Measurements from ENCODE around the gene PSMD11.

Gene PSMD11

DNA sequence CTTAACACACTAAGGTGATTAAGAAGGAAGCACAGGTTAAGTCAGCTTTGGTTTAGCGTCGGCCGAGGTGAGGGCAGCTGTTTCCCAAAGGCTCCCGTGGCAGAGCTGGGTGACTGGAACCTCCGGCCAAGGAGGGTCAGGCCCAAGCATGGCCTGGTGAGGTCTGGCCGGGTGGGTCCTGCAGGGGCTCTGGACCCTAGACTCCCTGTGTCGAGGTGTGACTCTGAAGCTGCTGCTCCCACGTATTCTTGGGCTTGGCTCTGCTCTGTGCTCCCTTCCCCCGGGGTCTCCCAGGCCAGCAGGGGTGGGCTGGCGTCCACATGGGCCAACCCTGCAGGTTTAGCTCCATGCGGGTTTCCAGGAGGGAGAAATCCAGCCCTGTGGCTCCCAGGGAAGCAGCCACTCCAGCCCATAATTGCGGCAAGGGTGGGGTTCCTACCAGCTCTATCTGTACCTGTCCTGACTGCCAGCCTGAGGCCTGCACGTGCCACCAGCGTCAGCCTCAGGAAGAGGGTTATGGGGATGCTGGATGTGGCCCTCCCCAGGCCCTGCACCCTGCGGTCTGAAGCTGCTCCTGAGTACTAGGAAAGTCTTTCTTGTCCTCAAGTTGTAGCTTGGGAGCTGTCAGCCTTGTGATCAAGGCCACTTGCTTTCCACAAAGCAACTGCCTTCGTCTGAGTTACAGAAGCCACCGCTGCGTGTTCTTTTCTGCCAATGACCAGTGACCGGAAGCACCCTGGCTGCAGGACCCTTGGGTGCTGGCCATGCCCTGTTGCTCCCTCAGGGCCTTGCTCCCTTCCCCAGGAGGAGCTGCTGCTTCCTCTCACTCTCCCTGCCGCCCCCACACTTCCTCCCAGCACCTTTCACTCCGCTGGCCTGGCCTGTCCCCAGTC lies 47.3 kb downstream of the PSMD11 start:
- peak in 1 of 2 experiments; percentile 14 for DNase-seq

DNA sequence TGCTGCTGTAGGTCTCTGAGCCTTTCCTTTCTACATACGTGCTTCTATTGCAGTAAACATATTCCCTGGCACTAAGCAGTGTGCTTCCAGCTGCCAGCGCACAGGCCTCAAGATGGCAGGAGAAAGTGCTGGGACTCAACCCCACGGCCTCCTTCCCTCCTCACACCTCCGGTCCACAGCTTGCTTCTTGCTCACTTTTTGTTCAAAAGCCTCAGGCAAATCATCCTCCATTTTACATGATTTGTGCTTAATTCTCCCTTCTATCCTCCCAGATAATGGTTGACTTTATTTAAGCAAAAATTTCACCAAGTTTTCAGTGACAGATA lies 47.9 kb downstream of the PSMD11 start:
- DNase-seq, result no peak

GRCh38 chr17:32492648-32493289 lies 48.5 kb downstream of the PSMD11 start:
- DNase-seq, result no peak

- DNase-seq, result no peak
These were observed 49.3 kb downstream of the PSMD11 start for GRCh38 chr17:32493571-32493970.

- no peak for DNase-seq
These were observed 49.7 kb downstream of the PSMD11 start for GRCh38 chr17:32493976-32494513.

DNA sequence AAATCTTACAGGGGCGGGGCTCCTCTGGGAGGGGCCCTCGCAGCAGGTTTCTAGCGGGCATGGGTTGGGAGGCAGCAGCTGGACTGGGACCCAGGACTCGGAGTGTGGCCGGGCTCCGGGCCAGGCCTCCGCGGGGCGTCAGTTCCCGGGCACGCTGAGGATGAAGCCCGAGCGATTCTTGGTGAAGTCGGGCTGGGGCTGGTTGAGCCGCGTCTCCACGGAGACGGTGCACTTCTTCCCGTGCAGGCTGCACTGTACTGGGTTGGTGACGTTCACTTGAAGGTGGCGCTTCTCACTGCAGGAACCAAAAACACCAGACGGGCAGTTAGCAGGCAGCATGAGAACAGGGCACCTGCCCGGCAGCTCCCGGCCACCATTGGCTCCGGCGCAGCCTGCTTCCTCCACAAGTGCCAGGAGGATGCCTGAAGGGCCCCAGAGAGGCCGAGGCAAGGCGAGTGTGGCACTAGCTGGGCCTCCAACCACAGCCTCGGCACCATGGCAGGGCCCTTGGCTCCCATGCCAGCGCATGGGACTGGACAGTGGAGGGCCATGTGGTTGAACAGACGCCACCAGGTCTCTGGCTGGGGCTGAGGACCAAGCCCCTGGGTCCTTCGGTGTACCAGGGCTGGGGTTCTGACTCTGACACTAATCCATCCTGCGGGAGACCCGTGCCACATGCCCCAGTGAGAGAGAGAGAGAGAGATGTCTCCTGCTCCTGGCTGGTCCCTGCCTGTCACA lies 50.5 kb downstream of the PSMD11 start:
- DNase-seq, result no peak

DNA sequence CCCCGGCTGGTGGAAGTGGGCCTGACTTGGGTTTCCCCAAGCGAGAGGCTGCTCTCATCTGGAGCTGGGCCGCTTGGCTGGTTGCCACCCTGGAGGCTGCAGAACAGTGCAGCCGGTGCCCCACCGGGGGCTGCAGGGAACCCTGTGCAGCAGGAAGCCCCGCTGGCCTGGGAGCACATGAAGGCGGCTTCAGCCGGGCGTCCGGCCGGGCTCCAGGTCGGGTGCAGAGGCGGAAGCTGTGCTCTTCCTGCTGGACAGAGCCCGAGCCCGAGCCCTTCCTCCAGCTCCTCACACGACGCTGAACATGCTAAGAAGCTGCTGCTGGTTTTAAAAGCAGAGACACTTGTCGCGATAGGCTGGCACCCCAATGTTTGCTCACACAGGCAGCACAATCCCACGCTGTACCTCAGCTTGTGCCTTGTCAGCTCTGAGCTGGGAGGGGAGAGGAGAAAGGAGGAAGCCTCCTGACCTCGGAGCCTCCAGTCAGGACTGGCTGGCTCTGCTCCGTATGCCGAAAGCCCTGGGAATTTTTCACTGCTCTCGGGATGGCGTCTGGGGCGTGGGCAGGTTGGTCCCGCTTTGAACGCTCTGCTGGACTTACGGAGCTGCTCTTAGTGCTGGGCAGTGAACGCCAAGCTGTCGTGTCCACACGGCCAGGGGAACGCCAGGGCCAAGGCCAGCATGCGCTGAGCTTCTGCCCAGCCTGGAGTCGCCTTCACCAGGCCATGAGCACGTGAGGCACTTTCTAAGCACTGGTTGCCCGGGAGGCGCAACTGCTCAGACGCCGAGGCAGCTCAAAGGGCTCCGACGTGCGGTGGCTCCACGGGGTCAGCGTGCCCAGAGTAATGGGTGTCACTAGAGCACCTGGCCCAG lies 51.3 kb downstream of the PSMD11 start:
- no peak for DNase-seq

GRCh38 chr17:32496395-32497073 lies 52.2 kb downstream of the PSMD11 start:
- DNase-seq, result no peak

DNA sequence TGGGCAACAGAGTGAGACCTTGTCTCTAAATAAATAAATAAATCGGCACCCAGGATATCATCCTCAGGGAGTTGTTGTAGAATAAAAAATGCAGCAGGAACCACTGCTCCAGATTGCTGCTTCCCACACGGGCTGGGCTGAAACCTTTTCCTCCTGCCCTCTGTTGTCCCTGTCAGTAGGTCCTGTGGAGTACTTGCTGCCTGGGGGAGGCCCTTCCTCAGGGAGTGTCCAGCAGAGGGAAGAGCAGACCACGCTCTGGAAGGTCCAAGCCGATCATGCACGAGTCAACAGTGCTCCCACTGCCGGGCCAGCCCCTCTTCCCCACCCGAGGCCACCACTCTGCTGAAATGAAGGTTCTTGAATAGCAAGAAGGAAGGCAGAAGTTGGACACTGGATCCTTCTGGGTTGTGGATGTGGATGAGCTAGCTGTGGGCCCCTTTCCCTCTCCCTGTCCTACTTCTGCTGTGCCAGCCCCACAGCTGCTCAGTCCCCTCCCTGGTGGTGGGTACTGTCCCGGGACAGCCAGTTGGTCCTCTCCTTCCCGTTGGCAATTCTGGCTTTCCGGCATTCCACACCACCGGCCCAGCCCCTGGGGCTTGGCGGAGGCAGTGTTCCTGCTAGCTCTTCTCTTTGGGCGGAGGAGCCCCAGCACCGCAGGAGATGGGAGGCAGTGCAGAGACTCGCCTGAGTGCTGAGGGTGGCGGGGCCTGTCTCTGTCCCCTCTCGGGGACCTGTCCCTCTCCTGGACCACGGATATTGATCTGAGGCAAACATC lies 53.3 kb downstream of the PSMD11 start:
- DNase-seq, result no peak

GRCh38 chr17:32498391-32498790 lies 54.1 kb downstream of the PSMD11 start:
- DNase-seq, result no peak

GRCh38 chr17:32502013-32502412 lies 57.7 kb downstream of the PSMD11 start:
- no peak for DNase-seq

- DNase-seq, result no peak
These were observed 58.4 kb downstream of the PSMD11 start for GRCh38 chr17:32502710-32503109.

DNA sequence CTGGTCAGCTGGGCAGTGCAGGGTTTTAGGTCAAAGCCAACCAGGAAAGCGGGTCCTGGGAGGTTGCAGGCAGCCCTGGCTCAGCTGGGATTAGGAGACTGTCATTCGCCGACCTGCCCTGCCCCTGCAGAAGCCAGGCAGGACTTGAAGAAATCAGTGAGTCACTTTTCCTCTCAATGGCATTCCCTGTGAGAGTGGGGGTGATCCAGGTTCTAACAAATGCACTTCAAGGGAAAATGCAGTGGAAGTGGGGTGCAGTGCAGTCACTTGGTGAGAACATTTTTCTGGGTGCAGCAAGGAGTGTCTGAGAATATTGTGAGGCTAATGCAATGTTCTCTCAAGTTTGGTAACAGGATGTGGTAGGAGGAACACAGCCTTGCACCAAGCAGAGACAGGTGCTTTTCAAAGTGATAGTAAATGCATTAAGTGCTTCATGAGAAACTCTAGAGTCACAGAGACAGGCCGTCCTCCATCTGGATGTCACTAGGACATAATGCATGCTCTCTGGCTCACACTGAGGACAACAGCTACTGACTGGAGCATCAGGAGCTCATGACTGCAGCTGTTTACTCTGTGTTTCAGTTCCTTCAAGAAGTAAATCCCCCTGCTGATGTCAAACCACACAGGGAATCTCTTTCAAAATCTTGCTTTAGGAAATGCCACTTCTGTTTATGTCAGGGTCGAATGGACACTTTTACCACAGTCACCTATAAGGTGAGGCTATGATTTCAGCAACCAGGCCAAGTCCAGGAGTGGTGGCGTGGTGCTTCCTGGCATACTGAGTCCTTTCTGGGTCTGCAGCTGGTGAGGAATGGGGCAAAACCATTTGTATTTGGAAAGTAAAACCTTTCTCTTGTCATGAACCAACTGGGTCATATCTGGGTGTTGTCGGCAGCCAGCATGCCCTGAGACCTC lies 59.2 kb downstream of the PSMD11 start:
- peak; percentile 18 to 21 for DNase-seq

DNA sequence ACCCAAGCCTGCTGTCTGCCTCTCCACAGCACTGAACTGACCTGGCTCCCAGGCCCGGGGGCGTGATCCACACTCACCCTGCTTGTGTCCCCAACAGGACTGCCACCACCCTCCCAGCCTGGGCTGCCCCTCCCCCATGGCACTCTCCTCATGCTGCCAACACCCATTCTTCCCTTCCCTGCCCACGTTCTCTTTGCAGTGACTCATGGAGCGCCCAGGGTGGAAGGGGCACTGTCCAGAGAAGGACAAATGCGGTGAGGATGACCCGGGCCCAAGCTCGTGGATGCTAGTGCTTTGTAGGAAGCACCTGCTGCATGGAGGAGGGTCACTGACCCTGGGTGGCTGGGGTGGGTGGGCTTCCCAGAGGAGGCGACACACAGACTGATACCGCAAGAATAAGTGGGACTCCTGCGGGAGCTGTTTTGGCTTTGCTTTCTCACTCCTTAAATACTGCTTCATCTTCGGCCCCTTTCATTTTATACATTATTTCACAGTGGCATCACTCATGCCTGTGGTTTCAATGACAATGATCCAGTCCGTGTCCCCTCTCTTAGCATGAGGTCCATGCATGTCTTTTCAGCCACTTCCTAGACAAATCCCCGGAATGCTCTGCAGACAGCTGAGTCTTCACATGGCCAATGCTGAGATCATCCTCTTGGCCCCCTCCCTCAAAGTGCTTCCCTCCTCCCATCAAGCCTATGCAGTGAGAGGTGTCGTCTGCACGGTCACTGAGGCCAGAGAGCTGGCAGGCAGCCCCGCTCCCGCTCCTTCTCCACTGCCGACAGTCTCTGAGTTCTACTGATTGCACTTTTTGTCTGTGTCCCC lies 60.1 kb downstream of the PSMD11 start:
- no peak for DNase-seq

- DNase-seq, result no peak
These were observed 64.6 kb downstream of the PSMD11 start for GRCh38 chr17:32508926-32509325.

DNA sequence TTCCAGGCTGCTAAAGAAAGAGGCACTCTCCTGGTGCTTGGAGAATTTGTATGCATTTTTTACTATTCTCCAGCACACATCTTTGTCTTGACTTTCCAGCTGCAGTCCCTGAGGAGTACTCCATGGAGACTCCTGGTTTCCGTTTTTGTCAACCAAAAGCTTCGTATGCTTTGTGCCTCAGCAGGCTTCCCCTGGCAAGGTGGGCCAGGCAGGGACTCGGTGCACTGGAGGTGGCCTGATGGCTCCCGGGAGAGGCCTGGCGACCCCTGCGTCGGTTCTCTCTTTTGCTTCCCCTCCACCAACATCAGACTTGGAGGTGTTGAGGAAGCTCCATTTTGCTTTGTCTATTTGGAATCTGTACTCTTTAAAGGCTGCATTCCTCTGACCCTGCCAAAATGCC lies 66.2 kb downstream of the PSMD11 start:
- DNase-seq, result no peak

GRCh38 chr17:32512328-32512727 lies 68.0 kb downstream of the PSMD11 start:
- no peak for DNase-seq

GRCh38 chr17:32513579-32513978 lies 69.3 kb downstream of the PSMD11 start:
- DNase-seq, result no peak

DNA sequence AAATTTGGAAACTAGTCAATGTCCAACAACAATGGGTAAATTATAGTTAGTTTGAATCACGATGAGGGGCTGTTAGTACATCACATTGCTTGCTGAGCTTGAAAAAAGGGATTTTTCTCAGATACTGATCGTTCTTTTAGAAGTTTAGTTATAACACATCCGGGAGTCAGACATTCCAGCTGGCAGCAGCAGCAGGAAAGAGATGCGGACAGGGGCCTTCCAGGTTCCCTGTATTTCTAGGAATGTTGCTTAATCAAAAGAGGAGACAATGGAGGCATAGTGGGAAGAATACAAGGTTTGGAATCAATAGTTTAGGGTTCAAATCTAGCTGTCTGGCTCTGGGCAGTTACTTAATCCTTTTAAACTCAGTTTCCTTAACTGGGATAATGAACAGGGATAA lies 70.3 kb downstream of the PSMD11 start:
- DNase-seq, result no peak
